Measurements from ENCODE around the gene DDX1. TPM values are rescaled to one million over a fixed set of nuclear protein-coding genes. Genes with fewer than 3 reads are reported as not detected.

Gene DDX1
- total and polyA plus RNA-seq, 2 experiments from 2014 or later: 99.9 to 102 TPM

- peaks cover 73% of the 10 kb centered on the region for H3K36me3 Mint-ChIP-seq (ENCODE audit: low read depth)
- no peaks in the 10 kb centered on the region for H3K27me3 Mint-ChIP-seq (ENCODE audit: insufficient read depth, low read depth, poor library complexity)
- H3K4me1 Mint-ChIP-seq: no peaks in the 10 kb centered on the region
- no peaks in the 10 kb centered on the region for H3F3A ChIP-seq (replicated peaks; ENCODE audit: low read depth)
- H3K27me3 ChIP-seq (ENCODE audit: insufficient read depth): no peaks in the 10 kb centered on the region
- no peaks in the 10 kb centered on the region for H3K9me2 ChIP-seq (ENCODE audit: insufficient read depth)
- H2AFZ ChIP-seq: no peak overlapping the region
- H3K4me3 ChIP-seq: no peak overlapping the region
- no peaks in the 10 kb centered on the region for H4K20me1 ChIP-seq (replicated peaks; ENCODE audit: insufficient read depth)
- no peak for ATAC-seq
- no peak overlapping the region for H3K27ac Mint-ChIP-seq
- H3K36me3 ChIP-seq (ENCODE audit: insufficient read depth): peaks cover 61% of the 10 kb centered on the region
- H3K4me1 ChIP-seq (ENCODE audit: insufficient read depth): no peaks in the 10 kb centered on the region
- H3K79me2 ChIP-seq (replicated peaks; ENCODE audit: insufficient read depth): no peaks in the 10 kb centered on the region
- H3K9me3 Mint-ChIP-seq: no peaks in the 10 kb centered on the region
- TF ChIP-seq, protein P1, sequence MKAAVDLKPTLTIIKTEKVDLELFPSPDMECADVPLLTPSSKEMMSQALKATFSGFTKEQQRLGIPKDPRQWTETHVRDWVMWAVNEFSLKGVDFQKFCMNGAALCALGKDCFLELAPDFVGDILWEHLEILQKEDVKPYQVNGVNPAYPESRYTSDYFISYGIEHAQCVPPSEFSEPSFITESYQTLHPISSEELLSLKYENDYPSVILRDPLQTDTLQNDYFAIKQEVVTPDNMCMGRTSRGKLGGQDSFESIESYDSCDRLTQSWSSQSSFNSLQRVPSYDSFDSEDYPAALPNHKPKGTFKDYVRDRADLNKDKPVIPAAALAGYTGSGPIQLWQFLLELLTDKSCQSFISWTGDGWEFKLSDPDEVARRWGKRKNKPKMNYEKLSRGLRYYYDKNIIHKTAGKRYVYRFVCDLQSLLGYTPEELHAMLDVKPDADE (IDR thresholded peaks at IDR 0.05): no peak
- TF ChIP-seq, protein P2, sequence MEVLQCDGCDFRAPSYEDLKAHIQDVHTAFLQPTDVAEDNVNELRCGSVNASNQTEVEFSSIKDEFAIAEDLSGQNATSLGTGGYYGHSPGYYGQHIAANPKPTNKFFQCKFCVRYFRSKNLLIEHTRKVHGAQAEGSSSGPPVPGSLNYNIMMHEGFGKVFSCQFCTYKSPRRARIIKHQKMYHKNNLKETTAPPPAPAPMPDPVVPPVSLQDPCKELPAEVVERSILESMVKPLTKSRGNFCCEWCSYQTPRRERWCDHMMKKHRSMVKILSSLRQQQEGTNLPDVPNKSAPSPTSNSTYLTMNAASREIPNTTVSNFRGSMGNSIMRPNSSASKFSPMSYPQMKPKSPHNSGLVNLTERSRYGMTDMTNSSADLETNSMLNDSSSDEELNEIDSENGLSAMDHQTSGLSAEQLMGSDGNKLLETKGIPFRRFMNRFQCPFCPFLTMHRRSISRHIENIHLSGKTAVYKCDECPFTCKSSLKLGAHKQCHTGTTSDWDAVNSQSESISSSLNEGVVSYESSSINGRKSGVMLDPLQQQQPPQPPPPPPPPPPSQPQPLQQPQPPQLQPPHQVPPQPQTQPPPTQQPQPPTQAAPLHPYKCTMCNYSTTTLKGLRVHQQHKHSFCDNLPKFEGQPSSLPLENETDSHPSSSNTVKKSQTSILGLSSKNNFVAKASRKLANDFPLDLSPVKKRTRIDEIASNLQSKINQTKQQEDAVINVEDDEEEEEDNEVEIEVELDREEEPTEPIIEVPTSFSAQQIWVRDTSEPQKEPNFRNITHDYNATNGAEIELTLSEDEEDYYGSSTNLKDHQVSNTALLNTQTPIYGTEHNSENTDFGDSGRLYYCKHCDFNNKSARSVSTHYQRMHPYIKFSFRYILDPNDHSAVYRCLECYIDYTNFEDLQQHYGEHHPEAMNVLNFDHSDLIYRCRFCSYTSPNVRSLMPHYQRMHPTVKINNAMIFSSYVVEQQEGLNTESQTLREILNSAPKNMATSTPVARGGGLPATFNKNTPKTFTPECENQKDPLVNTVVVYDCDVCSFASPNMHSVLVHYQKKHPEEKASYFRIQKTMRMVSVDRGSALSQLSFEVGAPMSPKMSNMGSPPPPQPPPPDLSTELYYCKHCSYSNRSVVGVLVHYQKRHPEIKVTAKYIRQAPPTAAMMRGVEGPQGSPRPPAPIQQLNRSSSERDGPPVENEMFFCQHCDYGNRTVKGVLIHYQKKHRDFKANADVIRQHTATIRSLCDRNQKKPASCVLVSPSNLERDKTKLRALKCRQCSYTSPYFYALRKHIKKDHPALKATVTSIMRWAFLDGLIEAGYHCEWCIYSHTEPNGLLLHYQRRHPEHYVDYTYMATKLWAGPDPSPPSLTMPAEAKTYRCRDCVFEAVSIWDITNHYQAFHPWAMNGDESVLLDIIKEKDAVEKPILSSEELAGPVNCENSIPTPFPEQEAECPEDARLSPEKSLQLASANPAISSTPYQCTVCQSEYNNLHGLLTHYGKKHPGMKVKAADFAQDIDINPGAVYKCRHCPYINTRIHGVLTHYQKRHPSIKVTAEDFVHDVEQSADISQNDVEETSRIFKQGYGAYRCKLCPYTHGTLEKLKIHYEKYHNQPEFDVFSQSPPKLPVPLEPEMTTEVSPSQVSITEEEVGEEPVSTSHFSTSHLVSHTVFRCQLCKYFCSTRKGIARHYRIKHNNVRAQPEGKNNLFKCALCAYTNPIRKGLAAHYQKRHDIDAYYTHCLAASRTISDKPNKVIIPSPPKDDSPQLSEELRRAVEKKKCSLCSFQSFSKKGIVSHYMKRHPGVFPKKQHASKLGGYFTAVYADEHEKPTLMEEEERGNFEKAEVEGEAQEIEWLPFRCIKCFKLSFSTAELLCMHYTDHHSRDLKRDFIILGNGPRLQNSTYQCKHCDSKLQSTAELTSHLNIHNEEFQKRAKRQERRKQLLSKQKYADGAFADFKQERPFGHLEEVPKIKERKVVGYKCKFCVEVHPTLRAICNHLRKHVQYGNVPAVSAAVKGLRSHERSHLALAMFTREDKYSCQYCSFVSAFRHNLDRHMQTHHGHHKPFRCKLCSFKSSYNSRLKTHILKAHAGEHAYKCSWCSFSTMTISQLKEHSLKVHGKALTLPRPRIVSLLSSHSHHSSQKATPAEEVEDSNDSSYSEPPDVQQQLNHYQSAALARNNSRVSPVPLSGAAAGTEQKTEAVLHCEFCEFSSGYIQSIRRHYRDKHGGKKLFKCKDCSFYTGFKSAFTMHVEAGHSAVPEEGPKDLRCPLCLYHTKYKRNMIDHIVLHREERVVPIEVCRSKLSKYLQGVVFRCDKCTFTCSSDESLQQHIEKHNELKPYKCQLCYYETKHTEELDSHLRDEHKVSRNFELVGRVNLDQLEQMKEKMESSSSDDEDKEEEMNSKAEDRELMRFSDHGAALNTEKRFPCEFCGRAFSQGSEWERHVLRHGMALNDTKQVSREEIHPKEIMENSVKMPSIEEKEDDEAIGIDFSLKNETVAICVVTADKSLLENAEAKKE (CRISPR knock-in tag; IDR thresholded peaks at IDR 0.05): no peak
- TF ChIP-seq EZH2 (IDR thresholded peaks at IDR 0.05; ENCODE audit: low read depth, unreplicated experiment): no peak
- TF ChIP-seq, protein P3, sequence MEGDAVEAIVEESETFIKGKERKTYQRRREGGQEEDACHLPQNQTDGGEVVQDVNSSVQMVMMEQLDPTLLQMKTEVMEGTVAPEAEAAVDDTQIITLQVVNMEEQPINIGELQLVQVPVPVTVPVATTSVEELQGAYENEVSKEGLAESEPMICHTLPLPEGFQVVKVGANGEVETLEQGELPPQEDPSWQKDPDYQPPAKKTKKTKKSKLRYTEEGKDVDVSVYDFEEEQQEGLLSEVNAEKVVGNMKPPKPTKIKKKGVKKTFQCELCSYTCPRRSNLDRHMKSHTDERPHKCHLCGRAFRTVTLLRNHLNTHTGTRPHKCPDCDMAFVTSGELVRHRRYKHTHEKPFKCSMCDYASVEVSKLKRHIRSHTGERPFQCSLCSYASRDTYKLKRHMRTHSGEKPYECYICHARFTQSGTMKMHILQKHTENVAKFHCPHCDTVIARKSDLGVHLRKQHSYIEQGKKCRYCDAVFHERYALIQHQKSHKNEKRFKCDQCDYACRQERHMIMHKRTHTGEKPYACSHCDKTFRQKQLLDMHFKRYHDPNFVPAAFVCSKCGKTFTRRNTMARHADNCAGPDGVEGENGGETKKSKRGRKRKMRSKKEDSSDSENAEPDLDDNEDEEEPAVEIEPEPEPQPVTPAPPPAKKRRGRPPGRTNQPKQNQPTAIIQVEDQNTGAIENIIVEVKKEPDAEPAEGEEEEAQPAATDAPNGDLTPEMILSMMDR (conservative IDR thresholded peaks at IDR 0.05; ENCODE audit: low read depth in 2 of 2): no peak
- TF ChIP-seq JUNB (IDR thresholded peaks at IDR 0.05; ENCODE audit: unreplicated experiment): no peak
- no peak for TF ChIP-seq EZH2phosphoT487 (IDR thresholded peaks at IDR 0.05; ENCODE audit: unreplicated experiment)
- no peak for TF ChIP-seq STAT1 (IDR thresholded peaks at IDR 0.05; ENCODE audit: unreplicated experiment)
- TF ChIP-seq, protein P4, sequence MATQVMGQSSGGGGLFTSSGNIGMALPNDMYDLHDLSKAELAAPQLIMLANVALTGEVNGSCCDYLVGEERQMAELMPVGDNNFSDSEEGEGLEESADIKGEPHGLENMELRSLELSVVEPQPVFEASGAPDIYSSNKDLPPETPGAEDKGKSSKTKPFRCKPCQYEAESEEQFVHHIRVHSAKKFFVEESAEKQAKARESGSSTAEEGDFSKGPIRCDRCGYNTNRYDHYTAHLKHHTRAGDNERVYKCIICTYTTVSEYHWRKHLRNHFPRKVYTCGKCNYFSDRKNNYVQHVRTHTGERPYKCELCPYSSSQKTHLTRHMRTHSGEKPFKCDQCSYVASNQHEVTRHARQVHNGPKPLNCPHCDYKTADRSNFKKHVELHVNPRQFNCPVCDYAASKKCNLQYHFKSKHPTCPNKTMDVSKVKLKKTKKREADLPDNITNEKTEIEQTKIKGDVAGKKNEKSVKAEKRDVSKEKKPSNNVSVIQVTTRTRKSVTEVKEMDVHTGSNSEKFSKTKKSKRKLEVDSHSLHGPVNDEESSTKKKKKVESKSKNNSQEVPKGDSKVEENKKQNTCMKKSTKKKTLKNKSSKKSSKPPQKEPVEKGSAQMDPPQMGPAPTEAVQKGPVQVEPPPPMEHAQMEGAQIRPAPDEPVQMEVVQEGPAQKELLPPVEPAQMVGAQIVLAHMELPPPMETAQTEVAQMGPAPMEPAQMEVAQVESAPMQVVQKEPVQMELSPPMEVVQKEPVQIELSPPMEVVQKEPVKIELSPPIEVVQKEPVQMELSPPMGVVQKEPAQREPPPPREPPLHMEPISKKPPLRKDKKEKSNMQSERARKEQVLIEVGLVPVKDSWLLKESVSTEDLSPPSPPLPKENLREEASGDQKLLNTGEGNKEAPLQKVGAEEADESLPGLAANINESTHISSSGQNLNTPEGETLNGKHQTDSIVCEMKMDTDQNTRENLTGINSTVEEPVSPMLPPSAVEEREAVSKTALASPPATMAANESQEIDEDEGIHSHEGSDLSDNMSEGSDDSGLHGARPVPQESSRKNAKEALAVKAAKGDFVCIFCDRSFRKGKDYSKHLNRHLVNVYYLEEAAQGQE (IDR thresholded peaks at IDR 0.05; ENCODE audit: unreplicated experiment): no peak
- no peak for TF ChIP-seq ZNF331 (CRISPR knock-in tag; IDR thresholded peaks at IDR 0.05; ENCODE audit: low read depth)
- no peak for TF ChIP-seq NANOG (IDR thresholded peaks at IDR 0.05; ENCODE audit: borderline replicate concordance)
- TF ChIP-seq ZNF114 (CRISPR knock-in tag; IDR thresholded peaks at IDR 0.05): no peak
- no peak for TF ChIP-seq POLR2AphosphoS5 (IDR thresholded peaks at IDR 0.05; ENCODE audit: low read depth)
- DNase-seq (ENCODE audit: low spot score): no peak
- H3K4me3 Mint-ChIP-seq: no peak overlapping the region
- H3K4me2 ChIP-seq: no peak overlapping the region
- no peak overlapping the region for H3K27ac ChIP-seq (ENCODE audit: low read depth)
Observed at GRCh38 chr2:15622614-15623480, 31.2 kb downstream of the DDX1 start.

Measured in GM23338 (cell line).